ENCODE data around the gene ALOX12B.

DNA sequence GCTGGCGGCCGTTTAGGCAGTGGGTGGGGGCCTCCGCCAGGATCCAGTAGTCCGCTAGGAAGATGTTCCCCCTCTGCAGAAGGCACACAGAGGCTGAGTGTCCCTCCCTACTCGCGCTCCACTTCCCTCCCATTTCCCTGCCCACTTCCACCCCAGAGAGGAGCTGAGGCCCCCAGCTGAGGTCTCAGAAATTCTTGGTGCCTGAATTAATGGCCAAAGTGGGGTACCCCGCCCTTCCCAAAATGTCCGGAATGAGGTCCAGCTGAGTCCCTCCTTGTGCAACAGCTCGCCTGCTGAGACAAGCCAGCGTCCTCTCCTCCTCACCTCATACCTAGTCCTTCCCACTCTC is 22.9 kb upstream of the ALOX12B start:
- no peak for TF ChIP-seq POLR2A (IDR thresholded peaks at IDR 0.05; ENCODE audit: low read length)
- TF ChIP-seq GATA1 (IDR thresholded peaks at IDR 0.05; ENCODE audit: low read depth, low read length), result no peak

Measured in erythroblast (primary cell).